GM12878 (cell line): ENCODE results near the gene IFRD2.

Experiments used
- ATF2 ChIP-seq: IDR thresholded peaks from 2 replicates; pipeline ENCODE4 v1.6.1; 2012; ENCODE audit warnings: low read length, inconsistent platforms
- CEBPZ ChIP-seq: fragments of 150-350 bp; IDR thresholded peaks from 2 replicates; pipeline ENCODE4 v1.6.1; 2016; ENCODE audit warnings: low read depth, low read length
- EGR1 ChIP-seq, 2 experiments: IDR thresholded peaks; 1 replicate in 1 of 2; 2 replicates in 1 of 2; pipeline ENCODE4 v1.6.1; 2011 to 2012; ENCODE audit warnings: low read depth in 2 of 2, low read length in 2 of 2, borderline replicate concordance in 1 of 2, mild to moderate bottlenecking in 1 of 2, moderate library complexity in 1 of 2
- ELK1 ChIP-seq: IDR thresholded peaks from 2 replicates; pipeline ENCODE4 v1.6.1; 2012; ENCODE audit warnings: low read depth, low read length, improper control_type of control experiment
- IKZF1 ChIP-seq: fragments of 450-650 bp; conservative IDR thresholded peaks from 2 replicates; pipeline ENCODE4 v1.6.1; 2017; ENCODE audit warnings: antibody characterized with exemption, mild to moderate bottlenecking
- JUNB ChIP-seq: IDR thresholded peaks from 2 replicates; pipeline ENCODE4 v1.6.1; 2016; ENCODE audit warnings: antibody characterized with exemption, mild to moderate bottlenecking
- MAX ChIP-seq: IDR thresholded peaks from 2 replicates; pipeline ENCODE4 v1.6.1; 2012; ENCODE audit warnings: low read depth, low read length, improper control_type of control experiment
- RAD21 ChIP-seq: IDR thresholded peaks from 2 replicates; pipeline ENCODE4 v1.6.1; 2011; ENCODE audit warnings: mild to moderate bottlenecking, low read depth, low read length, moderate library complexity; ENCODE audit not compliant: insufficient read depth
- USF1 ChIP-seq: IDR thresholded peaks from 2 replicates; pipeline ENCODE4 v1.6.1; 2011; ENCODE audit warnings: borderline replicate concordance, low read depth, mild to moderate bottlenecking, moderate library complexity, mixed read lengths, low read length; ENCODE audit not compliant: insufficient read depth; ENCODE audit errors: extremely low read length
- ZSCAN29 ChIP-seq: fragments of 450-650 bp; IDR thresholded peaks from 2 replicates; pipeline ENCODE4 v1.6.1; 2017; ENCODE audit warnings: mild to moderate bottlenecking, moderate library complexity

GRCh38 chr3:50286322-50287227, 5.7 kb downstream of the IFRD2 start:
- TF ChIP-seq ATF2 (no peak), MAX (no peak), USF1 (no peak), ELK1 (no peak), CEBPZ (no peak), IKZF1 (no peak), RAD21 (no peak), EGR1 (IDR thresholded peaks at IDR 0.05; ENCODE audit: borderline replicate concordance in 1 of 2, low read depth in 2 of 2, low read length in 2 of 2) (no peak), JUNB (no peak), ZSCAN29 (no peak)
